Stimulated activated CD4-positive, alpha-beta T cell treated with anti-CD3 and anti-CD28 coated beads, TNF-alpha, amount 100 ng/mL, for 24 hours (primary cell): ENCODE results near the gene PCED1B.
A peak's percentile ranks its signal among the peaks of the same experiment; 100 is the strongest.
"Not testable (repeated sequence)": the region's sequence is repeated elsewhere in the genome, so short reads cannot be mapped to it uniquely, and the experiment has no call there.

Experiments used
- DNase-seq, 3 experiments: peaks; one replicate each; pipeline ENCODE4 v3.0.0-alpha.2; 2020; ENCODE audit warnings: low read depth in 3 of 3

The PCED1B gene

DNA sequence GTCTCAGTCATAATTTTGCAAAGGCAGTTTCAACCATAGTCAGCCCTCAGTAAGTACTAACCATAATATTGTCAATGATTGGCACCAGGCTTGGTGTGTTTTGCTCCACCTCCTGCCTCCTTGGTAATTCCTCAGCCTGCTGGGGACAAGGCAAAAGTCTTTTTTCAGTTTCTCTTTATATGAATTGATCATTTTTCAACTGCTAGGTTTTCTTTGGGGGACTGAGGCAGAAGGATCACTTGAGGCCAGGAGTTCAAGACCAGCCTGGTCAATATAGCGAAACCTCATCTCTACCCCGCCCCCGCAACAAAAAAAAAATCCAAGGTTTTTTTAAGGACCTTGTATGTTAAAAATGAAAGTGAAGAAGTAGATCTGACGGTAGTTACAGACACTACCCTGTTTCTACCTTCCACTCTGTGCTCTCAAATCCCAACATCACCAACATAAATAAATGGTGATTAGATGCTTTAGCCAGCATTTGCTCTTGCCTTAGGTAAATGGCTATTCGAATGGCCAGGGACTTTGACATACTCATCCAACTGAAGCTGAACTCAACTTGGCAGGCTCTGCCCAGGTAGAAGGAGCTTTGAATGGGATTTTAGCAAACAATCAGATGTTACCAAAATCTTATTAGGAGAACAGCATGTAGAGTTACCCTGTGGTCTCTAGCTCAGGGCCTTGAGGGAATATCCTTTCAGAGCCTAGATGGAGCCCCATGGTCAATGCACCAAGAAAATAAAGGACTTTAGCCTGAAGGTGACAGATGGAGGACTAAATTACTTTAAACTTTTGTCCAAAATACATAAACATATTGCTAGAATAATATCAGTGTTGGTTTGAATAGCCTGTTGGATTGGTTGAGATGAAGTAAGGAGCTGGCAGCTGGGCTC is 127.3 kb downstream of the PCED1B start:
- DNase-seq: no peak

DNA sequence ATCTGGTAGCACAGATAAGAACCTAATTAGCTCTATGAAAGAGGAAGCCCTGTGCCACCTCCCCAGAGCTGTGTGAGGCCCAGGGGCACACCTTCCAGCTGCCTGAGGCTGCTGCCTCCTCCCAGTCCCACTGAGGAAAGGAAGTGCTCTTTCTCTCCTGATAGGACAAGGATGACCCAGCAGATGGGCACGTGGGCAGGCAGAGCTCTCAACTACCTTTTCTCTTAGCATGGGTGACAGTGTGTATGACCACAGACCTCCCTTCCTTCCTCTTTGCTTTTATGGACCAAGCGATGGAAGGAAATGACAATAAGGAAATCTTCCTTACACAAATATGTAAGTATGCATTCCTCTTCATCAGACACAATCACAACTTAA is 127.9 kb downstream of the PCED1B start:
- peak in 1 of 3 experiments; percentile 47 for DNase-seq

DNA sequence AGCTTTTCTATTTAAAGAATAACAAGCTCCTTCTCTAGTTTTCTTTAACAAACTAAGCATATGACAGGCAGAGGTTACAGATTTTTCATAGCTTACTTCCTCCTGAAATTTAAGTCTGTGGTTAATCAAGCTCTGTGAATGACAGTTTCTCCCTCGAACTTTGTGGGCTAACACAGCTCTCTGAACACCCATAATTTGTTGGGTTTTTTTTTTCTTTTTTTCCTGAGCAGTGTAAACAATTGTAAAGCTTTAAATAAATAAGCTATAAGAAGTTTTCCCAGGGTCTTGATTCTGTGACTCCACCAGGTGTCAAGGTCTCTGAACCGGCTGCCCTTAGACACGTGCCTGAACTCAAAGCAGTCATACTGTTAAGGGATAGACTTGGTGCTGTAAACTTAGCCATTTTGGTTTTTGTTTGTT is 128.4 kb downstream of the PCED1B start:
- no peak for DNase-seq

DNA sequence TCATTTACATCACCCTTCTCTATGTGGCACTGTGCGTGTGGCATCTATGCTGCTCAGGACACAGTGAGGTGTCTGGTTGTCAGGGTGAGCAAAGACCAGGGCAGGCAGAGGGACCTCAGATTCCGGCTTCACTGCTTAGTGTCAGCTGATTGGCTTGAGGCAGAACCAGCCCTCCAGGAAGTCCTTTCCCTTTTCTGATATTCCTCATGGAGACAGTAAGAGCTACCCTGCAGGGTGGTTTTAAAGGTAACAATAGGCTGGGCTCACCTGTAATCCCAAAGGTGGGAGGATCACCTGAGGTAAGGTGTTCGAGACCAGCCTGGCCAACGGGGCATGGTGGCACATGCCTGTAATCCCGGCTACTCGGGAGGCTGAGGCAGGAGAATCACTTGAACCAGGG is 129.6 kb downstream of the PCED1B start:
- no peak for DNase-seq

DNA sequence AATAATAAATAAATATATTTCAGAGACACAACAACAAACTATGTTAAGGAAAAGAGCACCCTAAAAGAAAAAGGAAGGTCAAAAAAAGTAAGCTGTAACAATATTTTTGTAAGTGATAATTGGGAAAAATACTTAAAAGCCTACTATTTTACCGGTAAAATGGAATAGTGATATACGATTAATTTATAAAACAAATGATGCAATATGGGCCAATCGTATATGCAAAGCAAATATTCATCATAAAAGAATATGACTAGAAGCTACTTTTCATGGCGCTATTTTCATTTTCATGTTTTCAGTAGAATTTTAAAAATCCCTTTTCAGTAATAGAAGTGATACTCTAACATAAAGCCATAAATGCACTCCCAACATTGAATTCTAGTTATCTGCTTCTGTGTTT is 131.4 kb downstream of the PCED1B start:
- DNase-seq: no peak

DNA sequence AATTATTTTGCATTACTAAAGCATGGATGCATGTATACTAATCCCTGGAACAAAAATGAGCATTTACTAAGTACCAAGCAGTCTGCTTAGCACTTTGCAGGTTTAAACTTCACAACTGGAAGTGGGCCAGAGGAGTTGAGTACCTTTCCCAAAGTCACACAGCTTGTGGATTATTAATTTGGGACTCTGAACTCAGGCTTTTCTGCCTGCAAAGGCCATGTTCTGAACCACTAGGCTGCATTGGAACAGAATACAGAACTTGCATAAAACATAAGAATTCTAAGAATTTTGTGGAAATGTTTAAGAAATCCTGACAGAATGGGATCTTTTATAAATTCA is 133.2 kb downstream of the PCED1B start:
- no peak for DNase-seq

DNA sequence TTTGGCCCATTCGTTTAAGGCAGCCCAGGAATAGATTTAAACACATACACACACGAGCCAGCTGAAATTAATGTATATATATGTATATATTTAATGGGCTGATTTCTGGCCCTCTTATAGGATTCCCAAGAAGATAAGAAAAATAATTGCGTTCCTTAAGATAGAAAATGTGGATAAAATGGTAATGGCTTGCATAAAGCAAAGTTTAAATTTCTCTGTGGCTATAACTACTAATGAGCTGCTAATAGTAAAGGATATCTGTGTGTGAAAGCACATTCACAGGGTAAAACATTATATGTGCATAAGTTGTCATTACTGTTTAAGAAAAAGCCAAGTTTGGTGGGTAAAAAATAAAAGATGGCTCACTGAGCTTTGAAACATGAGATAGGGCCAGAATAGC is 134.0 kb downstream of the PCED1B start:
- no peak for DNase-seq

DNA sequence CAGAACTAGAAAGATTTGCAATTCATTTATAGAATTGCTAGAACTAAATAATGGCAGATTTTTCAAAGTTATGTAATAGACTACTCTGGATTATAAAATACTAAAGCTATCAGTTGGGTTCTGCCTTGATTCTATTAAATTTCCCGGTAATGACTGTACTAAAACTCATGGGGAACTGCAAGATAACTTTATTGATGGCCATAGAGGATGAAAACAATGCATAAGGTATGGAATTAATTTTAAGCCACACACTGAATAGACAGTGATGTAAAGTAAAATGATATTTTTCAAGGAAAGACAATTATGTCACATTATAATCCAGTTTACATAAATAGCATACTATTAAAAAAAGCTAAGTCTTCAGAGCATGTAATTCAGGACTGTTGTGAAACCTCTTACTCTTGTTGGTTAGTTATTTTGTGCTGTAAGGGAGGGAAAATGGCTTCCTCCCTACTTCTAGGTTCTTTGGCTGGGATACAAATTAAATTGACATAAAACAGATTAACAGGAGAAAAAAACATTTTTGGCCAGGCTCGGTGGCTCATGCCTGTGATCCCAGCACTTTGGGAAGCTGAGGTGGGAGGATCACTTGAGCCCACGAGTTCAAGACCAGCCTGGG is 134.7 kb downstream of the PCED1B start:
- DNase-seq: no peak

DNA sequence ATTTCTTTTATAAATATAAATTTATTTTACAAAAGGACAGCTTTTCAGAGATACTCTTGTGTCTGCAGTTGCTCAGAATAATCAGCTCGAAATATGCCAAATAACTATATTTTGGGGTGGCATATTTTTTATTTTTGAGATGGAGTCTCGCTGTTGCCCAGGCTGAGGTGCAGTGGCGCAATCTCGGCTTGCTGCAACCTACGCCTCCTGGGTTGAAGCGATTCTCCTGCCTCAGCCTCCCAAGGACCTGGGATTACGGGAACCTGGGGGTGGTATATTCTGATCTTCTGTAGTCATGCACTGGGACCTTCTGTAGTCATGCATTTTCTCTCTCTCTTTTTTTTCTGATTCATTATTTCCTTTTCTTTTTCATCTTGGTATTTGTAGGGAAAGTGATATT is 135.3 kb downstream of the PCED1B start:
- peak in 1 of 3 experiments; percentile 60 for DNase-seq

DNA sequence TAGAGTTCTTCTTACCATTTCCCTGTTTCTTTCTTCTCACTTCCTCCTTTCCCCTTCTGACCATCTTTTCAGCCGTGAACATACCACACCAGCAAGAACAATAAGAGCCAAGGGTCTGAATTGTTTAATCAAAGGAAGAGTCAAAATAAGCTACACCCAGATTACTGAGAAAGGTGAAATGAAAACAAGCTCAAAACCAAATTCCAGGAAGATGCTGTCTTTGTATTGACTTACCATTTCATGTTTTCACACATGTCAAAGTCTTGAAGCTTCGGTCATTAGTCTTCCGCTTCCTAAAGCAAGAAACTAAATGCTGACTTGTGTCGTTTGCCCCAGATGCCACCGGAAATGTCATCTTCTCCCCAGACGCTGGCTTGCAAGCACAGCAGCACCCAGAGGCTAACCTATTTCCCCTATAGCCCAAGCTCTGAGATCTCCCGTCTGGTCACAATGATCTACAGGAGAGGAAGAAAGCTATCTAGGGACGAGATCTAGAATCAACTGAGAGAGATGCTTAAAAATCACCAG is 136.8 kb downstream of the PCED1B start:
- DNase-seq: peak in 2 of 3 experiments; percentile 46 to 60

DNA sequence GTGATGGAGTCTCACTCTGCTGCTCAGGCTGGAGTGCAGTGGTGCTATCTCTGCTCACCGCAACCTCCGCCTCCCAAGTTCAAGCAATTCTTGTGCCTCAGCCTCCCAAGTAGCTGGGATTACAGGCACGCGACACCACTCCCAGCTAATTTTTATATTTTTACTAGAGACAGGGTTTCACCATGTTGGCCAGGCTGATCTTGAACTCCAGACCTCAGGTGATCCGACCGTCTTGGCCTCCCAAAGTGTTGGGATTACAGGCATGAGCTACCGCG is 138.1 kb downstream of the PCED1B start:
- not testable (repeated sequence) for DNase-seq

DNA sequence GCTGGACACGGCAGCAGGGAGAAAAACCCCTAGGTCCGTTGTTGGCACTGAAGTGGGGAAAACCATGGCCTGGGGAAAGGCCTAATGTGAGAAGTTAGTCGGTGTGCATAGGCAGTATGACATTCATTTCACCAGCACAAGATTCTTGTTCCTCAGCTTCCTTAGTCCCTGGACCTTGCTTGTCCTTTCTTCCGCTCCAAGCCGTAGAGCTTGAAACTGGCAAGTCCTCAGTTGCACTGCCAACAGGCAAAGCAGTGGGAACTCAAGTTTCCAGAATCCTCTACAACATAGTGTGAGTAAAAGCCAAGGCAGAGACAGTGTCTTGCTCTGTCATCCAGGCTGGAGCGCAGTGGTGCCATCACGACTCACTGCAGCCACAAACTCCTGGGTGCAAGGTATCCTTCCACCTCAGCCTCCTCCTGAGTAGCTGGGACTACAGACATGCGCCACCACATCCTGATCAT is 138.8 kb downstream of the PCED1B start:
- DNase-seq: no peak

DNA sequence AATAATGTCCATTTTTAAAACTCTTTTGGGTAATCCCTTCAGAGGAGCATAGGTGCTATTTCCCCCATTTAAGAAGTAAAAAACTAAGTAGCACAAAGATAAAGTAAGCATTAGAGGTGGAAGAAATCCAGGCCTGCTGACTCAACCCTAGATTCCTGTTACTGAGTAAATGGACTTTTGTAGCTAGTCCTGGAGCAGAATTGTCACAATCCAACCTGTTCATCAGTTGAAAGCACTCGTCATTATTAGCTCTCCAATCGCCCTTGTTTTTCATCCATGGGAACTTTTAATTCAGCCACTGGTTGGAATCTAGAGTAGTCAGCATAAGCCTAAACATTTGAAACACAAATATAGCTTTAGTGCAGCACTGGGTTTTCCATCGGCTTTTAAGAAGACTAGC is 139.8 kb downstream of the PCED1B start:
- DNase-seq: no peak

DNA sequence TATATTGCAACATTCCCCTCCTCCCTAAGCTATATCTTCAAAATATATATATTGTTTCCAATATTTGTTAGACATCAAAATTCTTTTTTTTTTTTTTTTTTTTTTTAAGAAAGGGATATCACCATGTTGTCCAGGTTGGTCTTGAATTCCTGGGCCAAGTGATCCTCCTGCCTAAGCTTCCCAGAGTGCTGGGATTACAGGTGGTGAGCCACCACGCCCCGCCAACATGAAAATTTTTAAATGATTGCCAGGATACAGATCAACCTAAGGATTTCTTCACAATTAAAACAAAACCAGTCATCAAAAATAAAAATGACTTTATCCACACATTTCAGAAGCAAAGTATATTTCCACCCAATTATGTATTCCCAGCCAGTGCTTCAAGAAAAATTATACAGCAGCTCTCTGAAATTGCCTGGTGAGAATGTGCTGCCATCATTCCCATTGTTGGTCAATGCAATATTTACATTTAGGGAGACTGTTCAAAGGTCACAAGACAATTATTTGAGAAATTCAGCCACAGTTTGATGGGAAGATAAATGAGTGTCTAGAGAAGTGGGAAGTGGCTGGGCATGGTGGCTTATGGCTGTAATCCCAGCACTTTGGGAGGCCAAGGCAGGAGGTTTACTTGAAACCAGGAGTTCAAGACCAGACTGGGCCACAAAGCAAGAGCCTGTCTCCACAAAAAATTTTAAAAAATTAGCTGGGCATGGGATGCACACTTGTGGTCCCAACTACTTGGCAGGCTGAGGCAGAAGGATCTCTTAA is 142.0 kb downstream of the PCED1B start:
- DNase-seq: no peak

DNA sequence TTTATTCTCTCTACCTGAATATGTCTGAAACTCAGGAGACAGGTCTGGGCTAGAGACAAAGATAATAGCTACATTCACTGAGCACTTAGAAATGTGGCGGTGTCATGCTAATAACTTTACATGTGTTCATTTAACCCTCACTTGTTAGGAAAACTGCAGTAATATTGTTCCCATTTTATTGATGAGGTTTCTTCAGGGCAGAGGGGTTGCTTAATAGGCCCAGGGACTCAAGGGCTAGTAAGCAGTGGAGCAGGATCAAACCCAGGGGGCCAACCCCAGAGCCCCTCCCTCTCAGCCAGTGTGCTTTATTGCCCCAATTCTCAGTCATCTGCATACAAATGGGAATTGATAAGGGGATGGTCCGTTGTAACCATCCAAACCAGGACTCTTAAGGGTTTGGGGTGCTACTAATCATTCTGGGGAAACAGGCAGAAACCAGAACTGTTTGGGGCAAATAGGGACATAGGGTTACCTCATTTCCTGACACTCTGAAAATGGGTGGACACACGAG is 143.2 kb downstream of the PCED1B start:
- DNase-seq: no peak

DNA sequence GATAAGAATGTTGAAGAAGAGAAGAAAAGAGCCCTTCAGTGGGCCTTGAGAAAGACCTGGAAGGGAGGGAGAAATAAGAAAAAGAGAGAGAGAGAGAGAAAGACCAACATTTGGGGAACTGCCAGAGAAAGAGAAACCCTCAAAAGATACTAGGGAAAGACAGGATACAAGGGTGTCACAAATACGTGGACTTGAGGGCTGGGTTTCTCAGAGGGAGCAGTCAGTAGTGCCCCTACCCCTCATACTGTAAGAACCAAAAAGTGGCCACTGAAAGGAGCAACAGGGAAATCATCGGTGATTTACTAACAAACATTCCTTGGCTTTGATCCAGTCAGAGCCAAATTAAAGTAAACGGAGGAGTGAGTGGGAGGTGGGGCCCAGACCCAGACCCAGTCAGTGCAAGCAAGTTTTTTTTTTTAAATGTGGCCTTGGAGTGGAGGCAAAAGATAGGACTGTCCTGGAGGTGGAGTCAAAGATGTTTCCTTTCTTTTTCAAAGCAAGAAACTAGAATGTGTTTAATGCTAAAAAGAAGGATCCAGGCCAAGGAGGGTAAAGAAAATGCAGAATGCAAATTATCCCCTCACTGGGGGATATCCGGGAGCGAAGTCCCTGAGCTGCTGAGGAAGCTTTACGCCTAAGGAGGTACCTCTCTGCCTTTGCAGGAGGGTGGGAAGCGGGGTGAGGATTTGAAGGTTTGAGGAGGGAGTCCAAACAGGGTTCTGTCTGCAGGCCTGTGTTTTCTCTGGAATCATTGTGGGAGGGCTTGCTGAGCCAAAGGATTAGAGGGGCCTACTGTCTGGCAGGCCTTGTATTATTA is 143.8 kb downstream of the PCED1B start:
- no peak for DNase-seq

DNA sequence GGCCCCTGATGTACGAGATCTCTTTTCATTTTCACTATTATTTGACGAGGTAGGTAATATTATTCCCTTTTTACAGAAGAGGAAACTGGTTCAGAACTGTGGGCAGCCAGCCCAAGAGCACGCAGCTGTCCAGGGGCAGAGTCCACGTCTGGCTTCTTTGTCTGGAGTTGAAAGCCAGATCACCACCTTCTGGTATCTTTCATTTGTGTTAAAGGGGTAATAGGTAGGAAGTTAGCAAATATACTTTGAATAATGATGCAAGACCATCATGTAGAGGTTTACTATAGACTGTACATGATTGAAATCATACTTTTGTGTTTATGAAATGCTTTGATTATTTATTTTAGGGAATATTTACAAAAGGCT is 144.4 kb downstream of the PCED1B start:
- DNase-seq: no peak

DNA sequence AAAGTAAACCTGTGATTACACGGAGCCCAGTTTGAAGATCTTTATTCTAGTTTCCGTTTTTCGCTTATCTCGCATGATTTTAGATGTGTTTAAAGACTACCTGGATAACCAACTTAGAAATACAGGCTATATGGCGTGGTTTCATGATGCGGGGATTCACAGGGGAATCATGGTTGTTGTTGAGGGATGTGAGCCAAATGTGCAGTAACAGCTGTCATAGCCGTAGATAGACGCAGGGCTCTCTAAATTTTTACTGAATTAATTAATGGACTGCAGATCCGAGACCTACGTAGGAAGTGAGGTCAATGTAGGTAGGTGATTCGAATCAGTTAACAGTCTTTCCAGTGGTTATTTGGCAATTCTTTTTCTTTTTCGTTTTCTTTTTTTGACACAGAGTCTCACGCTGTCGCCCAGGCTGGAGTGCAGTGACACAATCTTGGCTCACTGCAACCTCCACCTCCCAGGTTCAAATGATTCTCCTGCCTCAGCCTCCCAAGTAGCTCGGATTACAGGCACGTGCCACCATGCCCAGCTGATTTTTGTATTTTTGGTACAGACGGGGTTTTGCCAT is 145.2 kb downstream of the PCED1B start:
- DNase-seq: no peak

DNA sequence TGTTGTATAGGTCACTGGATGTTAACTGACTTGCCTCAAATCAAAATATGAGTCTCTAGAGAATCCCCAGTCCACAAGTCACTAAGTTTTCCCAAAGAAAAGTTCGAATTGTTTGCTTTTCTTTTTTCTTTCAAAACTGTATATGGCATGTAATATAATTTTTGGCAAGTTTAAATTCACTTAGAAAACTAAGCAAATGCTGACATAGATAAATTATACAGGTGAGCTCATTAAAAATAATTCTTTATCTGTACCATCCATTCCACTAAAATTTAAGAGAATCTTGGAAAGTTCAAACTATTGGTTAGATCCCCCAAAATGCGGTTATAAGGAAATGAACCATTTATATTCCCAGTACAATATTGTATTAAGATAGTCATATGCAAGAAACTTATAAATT is 145.9 kb downstream of the PCED1B start:
- no peak for DNase-seq

DNA sequence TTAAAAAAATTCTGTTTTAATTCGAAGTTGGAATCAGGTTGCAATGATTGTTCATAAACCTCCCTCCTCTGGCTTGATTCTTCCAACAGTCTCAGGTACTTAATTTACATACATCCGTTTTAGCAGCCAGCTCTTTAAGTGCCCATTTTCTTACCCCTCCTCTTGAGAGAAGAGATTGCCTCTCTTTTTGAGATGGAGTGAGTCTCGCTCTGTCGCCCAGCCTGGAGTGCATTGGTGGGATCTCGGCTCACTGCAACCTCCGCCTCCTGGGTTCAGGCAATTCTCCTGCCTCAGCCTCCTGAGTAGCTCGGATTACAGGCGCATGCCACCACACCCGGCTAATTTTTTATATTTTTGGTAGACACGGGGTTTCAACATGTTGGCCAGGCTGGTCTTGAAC is 146.8 kb downstream of the PCED1B start:
- no peak for DNase-seq

DNA sequence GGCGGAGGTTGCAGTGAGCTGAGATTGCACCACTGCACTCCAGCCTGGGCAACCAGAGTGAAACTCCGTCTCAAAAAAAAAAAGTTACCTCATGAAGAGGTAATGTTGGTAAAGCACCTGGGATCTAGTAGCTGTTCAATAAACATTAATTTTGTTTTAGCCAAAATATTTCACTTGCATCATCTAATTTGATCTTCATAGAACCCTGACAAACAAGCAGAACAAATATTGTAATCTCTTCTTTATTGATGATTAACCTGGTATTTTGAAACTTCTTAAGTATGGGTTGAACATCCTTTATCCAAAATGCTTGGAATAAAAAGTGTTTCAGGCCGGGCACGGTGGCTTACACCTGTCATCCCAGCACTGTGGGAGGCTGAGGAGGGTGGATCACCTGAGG is 149.4 kb downstream of the PCED1B start:
- DNase-seq: no peak
